ENCODE measurements around the gene FBXW12. TPM values are rescaled to one million over a fixed set of nuclear protein-coding genes. Genes with fewer than 3 reads are reported as not detected.

Gene FBXW12
- total RNA-seq, 1 experiment from 2014 or later: 2.0 TPM

DNA sequence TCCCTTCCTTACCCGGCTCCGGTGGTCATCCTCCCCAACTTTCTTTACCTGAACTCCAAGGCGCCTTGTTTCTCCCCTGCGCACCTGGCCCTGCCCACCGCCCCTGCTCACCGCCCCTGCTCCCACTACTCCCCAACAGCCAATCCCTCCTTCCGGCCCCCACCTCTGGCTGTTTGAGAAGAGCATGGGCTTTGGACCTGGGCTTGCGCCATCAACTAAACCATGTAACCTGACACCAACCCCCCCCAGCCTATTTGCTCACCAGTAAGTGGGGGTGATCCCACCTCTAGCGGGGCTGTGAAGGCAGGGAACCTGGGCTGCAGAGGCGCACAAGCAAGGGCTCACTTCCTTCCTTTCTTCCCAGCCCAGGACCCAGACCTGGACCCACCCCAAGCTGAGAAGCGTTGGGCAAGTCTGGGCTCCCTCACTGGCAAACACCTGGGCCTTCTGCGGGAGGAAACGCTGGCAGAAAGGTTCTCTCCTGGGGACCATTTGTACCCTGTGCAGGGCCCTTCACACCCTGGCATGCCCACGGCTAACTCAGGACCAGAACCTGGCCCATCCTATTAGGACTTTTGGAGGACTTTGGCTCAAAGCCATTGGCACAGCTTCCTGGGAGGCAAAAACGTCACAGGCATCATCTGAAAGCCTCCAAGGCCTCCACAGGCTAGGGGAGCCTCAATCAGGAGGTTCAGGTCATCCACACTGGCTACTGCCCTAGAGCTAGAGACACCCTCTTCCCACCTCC lies 58.1 kb downstream of the FBXW12 start, which contains the start of gene PLXNB1 (continued):
- TF ChIP-seq, protein P1, sequence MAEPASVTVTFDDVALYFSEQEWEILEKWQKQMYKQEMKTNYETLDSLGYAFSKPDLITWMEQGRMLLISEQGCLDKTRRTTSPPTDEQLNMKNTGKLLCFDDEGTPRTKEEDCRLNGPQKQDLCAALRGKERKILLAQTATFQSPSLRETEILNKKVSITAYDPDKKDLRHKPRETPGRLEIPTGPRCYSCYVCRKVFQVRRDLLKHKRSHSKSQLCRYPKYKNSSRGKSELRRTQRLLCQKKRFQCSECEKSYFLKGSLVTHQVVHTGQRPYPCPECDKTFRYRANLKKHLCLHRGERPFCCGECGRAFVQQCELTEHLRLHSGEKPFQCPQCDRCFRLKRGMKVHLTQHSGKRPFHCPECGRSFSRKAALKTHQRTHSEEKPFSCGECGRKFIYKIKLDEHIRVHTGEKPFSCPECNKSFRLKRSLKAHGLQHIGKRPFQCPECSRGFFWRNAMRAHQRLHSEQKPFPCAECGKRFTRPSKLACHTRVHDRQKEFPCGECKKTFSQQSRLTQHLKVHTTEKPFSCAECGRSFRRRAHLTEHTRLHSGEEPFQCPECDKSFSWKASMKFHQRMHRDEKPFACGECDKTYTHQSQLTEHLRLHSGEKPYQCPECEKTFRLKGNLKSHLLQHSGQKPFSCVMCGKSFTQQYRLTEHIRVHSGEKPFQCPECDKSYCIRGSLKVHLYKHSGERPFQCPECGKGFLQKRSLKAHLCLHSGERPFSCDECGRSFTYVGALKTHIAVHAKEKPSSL (CRISPR knock-in tag; conservative IDR thresholded peaks at IDR 0.05): no peak
- TF ChIP-seq TEAD1 (CRISPR knock-in tag; IDR thresholded peaks at IDR 0.05) (no peak), FOXJ3 (CRISPR knock-in tag; IDR thresholded peaks at IDR 0.05; ENCODE audit: borderline replicate concordance) (no peak), MAX (CRISPR knock-in tag; IDR thresholded peaks at IDR 0.05) (peak; percentile 73), FOXK1 (CRISPR knock-in tag; IDR thresholded peaks at IDR 0.05) (peak; percentile 59; the same call in 1 of the 2 replicates), MYBL2 (CRISPR knock-in tag; IDR thresholded peaks at IDR 0.05) (peak; percentile 6; the same call in 1 of the 2 replicates), NFATC4 (CRISPR knock-in tag; IDR thresholded peaks at IDR 0.05) (no peak), PRRX2 (CRISPR knock-in tag; IDR thresholded peaks at IDR 0.05) (no peak), ZNF121 (CRISPR knock-in tag; IDR thresholded peaks at IDR 0.05) (no peak), NFE2L1 (CRISPR knock-in tag; IDR thresholded peaks at IDR 0.05) (peak; percentile 61; the same call in 1 of the 2 replicates), ETV6 (CRISPR knock-in tag; IDR thresholded peaks at IDR 0.05) (peak; percentile 42), GABPB1 (CRISPR knock-in tag; IDR thresholded peaks at IDR 0.05) (peak; percentile 79)

GRCh38 chr3:48430708-48431101 lies 58.7 kb downstream of the FBXW12 start:
- POLR2A ChIA-PET: interaction anchor here (0.5 to 3.7 kb wide), 4 partner anchors 9 to 43 kb away, joined by 3 to 15 read pairs (median 4); partner anchors contain the start of genes CCDC51 and TMA7
- Mint-ChIP-seq H3K4me3 (peak overlapping the region; percentile 87), H3K27me3 (ENCODE audit: low read depth) (no peaks in the 10 kb centered on the region), H3K4me1 (peaks cover 53% of the 10 kb centered on the region), H3K27ac (peak overlapping the region; percentile 87), H3K36me3 (peaks cover 36% of the 10 kb centered on the region), H3K9me3 (no peaks in the 10 kb centered on the region)
- TF ChIP-seq MXD4 (CRISPR knock-in tag; IDR thresholded peaks at IDR 0.05; ENCODE audit: borderline replicate concordance) (no peak), ZNF423 (CRISPR knock-in tag; IDR thresholded peaks at IDR 0.05) (no peak), NR2C2 (CRISPR knock-in tag; IDR thresholded peaks at IDR 0.05) (no peak)
- TF ChIP-seq, protein P2, sequence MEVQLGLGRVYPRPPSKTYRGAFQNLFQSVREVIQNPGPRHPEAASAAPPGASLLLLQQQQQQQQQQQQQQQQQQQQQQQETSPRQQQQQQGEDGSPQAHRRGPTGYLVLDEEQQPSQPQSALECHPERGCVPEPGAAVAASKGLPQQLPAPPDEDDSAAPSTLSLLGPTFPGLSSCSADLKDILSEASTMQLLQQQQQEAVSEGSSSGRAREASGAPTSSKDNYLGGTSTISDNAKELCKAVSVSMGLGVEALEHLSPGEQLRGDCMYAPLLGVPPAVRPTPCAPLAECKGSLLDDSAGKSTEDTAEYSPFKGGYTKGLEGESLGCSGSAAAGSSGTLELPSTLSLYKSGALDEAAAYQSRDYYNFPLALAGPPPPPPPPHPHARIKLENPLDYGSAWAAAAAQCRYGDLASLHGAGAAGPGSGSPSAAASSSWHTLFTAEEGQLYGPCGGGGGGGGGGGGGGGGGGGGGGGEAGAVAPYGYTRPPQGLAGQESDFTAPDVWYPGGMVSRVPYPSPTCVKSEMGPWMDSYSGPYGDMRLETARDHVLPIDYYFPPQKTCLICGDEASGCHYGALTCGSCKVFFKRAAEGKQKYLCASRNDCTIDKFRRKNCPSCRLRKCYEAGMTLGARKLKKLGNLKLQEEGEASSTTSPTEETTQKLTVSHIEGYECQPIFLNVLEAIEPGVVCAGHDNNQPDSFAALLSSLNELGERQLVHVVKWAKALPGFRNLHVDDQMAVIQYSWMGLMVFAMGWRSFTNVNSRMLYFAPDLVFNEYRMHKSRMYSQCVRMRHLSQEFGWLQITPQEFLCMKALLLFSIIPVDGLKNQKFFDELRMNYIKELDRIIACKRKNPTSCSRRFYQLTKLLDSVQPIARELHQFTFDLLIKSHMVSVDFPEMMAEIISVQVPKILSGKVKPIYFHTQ (CRISPR knock-in tag; IDR thresholded peaks at IDR 0.05): no peak
- TF ChIP-seq, protein P1 (CRISPR knock-in tag; conservative IDR thresholded peaks at IDR 0.05): no peak
- no peak for DNase-seq (ENCODE audit: low spot score)
- CTCF ChIA-PET: interaction anchor here (1.2 to 8.2 kb wide), 5 partner anchors 9 to 30 kb away, joined by 4 to 142 read pairs (median 9); partner anchors contain the start of genes CCDC51 and TMA7
- no peak for ATAC-seq
